Caco-2 (cell line): Measurements from ENCODE around the gene SYT7. TPM values are rescaled to one million over a fixed set of nuclear protein-coding genes. Genes with fewer than 3 reads are reported as not detected.

ENCODE experiments used
- BruUV-seq: library from RNA; stranded (reverse); fragments of 400-500 nt; replicated peaks from 2 replicates; lab custom pipeline; 2021; lab: Mats Ljungman, UMichigan
- CTCF ChIA-PET: fragments of 300-600 bp; sonication (Branson Sonifier 250); formaldehyde crosslinking; loops from one replicate; lab custom pipeline; 2022; ENCODE audit warnings: antibody characterized with exemption; lab: Charles Lee
- POLR2A ChIA-PET: fragments of 300-600 bp; sonication (Branson Sonifier 250); formaldehyde crosslinking; loops from one replicate; lab custom pipeline; 2022; ENCODE audit warnings: antibody characterized with exemption; lab: Charles Lee
- DNase-seq, 2 experiments: peaks; one replicate each; pipeline versions ENCODE4 v3.0.0 to v3.0.0-alpha.2; 2020 to 2022
- H3K27me3 ChIP-seq: replicated peaks from 2 replicates; pipeline ENCODE4 v1.6.0; 2011; ENCODE audit warnings: low read length; ENCODE audit not compliant: control insufficient read depth, insufficient read depth
- H3K36me3 ChIP-seq: 2 replicates; pipeline ENCODE4 v1.5.1; 2011; ENCODE audit warnings: low read length; ENCODE audit not compliant: control insufficient read depth, insufficient read depth
- H3K4me1 ChIP-seq: fragments of 250-450 bp; sonication (Bioruptor Pico); 2 replicates; pipeline ENCODE4 v1.5.1; 2020; ENCODE audit warnings: mild to moderate bottlenecking
- H3K4me3 ChIP-seq: 2 replicates; pipeline ENCODE4 v1.5.1; 2011; ENCODE audit warnings: low read depth, mild to moderate bottlenecking, control low read depth, low read length
- H3K9me3 ChIP-seq: fragments of 250-450 bp; sonication (Bioruptor Pico); 2 replicates; pipeline ENCODE4 v1.5.1; 2020; ENCODE audit warnings: mild to moderate bottlenecking, moderate library complexity
- H3K27ac Mint-ChIP-seq: one replicate; pipeline ENCODE4 v1.8.0; 2022; ENCODE audit warnings: mixed read lengths; ENCODE audit not compliant: unreplicated experiment
- H3K27me3 Mint-ChIP-seq: one replicate; pipeline ENCODE4 v1.8.0; 2022; ENCODE audit warnings: mixed read lengths; ENCODE audit not compliant: insufficient read depth, unreplicated experiment
- H3K36me3 Mint-ChIP-seq: one replicate; pipeline ENCODE4 v1.8.0; 2022; ENCODE audit warnings: mild to moderate bottlenecking, mixed read lengths; ENCODE audit not compliant: insufficient read depth, unreplicated experiment
- H3K4me1 Mint-ChIP-seq: one replicate; pipeline ENCODE4 v1.8.0; 2022; ENCODE audit warnings: low read depth, mixed read lengths; ENCODE audit not compliant: unreplicated experiment
- H3K4me3 Mint-ChIP-seq: one replicate; pipeline ENCODE4 v1.8.0; 2022; ENCODE audit warnings: mild to moderate bottlenecking, moderate library complexity, mixed read lengths; ENCODE audit not compliant: unreplicated experiment
- H3K9me3 Mint-ChIP-seq: one replicate; pipeline ENCODE4 v1.8.0; 2022; ENCODE audit warnings: mixed read lengths; ENCODE audit not compliant: unreplicated experiment
- intact Hi-C: fragments of 100-400 bp; cut with micrococcal nuclease; formaldehyde crosslinking; loops from one replicate; pipeline ENCODE4 v1.10.0; 2022; ENCODE audit not compliant: unreplicated experiment
- total RNA-seq: library from RNA; stranded (reverse); gene quantifications from 2 replicates; pipeline ENCODE4 v1.2.3, GENCODE V29; 2022
- TF ChIP-seq, protein P1 (sequence below), 2 experiments: fragments of 200-600 bp in 1 of 2; IDR thresholded peaks; 1 replicate in 1 of 2; 2 replicates in 1 of 2; pipeline versions ENCODE4 v1.5.1 to v1.8.0; 2011 to 2022; ENCODE audit warnings: antibody characterized with exemption in 1 of 2, control low read depth in 1 of 2, inconsistent platforms in 1 of 2, low read depth in 1 of 2, low read length in 1 of 2, mild to moderate bottlenecking in 1 of 2, moderate library complexity in 1 of 2; ENCODE audit not compliant: insufficient read depth in 1 of 2, severe bottlenecking in 1 of 2, unreplicated experiment in 1 of 2

Gene SYT7
- total RNA-seq, 1 experiment from 2014 or later, result 33.5 TPM

DNA sequence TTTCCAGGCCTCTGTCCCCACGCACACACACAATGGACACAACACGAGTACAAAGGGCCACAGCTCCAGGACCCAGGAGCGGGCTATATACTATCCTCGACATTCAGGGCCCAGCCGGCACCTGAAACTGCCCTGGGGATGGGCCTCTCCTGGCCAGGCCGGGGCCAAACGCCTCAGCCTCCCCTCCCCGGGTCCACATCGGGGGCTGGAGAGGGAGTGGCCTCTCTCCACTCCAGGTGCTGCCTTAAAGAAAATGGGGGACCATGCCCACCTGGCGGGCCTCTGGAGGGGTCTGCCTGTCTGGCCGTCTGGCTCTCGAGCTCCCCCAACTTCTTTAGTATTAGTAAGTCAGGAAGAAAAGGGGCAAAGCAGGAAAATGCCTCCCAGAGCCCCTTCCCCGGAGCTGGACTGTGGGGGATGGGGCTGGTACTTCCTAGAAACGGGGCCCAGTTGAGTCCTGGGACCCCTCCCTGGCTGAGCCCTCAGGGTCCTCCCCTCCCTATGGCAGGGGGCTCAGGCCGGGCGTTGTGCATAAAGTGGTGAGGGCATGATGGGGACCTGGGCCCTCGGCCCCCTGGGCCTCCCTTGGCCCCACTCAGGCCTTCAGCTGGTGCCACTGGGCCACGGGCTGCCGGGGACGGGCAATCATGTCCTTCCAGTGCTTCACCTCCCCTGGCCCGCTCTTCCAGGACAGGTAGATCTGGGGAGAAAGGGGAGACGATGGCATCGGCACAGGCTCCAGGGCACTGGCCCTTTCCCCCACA lies 62.7 kb downstream of the SYT7 start:
- CTCF ChIA-PET, result interaction anchor here (0.9 to 2.4 kb wide), 4 partner anchors 10 to 153 kb away, joined by 3 to 33 read pairs (median 14); partner anchors contain the start of gene LRRC10B
- Mint-ChIP-seq H3K36me3 (peaks cover 15% of the 10 kb centered on the region), H3K9me3 (no peaks in the 10 kb centered on the region), H3K27ac (no peak overlapping the region), H3K4me1 (peaks cover 13% of the 10 kb centered on the region), H3K4me3 (no peak overlapping the region), H3K27me3 (no peaks in the 10 kb centered on the region)
- BruUV-seq, result no TSS peak
- Histone ChIP-seq H3K27me3 (no peaks in the 10 kb centered on the region), H3K4me3 (no peak overlapping the region), H3K36me3 (peaks cover 4% of the 10 kb centered on the region; the same call in 1 of the 2 replicates), H3K9me3 (no peaks in the 10 kb centered on the region), H3K4me1 (peaks cover 10% of the 10 kb centered on the region)
- DNase-seq, result no peak
- TF ChIP-seq, protein P1, sequence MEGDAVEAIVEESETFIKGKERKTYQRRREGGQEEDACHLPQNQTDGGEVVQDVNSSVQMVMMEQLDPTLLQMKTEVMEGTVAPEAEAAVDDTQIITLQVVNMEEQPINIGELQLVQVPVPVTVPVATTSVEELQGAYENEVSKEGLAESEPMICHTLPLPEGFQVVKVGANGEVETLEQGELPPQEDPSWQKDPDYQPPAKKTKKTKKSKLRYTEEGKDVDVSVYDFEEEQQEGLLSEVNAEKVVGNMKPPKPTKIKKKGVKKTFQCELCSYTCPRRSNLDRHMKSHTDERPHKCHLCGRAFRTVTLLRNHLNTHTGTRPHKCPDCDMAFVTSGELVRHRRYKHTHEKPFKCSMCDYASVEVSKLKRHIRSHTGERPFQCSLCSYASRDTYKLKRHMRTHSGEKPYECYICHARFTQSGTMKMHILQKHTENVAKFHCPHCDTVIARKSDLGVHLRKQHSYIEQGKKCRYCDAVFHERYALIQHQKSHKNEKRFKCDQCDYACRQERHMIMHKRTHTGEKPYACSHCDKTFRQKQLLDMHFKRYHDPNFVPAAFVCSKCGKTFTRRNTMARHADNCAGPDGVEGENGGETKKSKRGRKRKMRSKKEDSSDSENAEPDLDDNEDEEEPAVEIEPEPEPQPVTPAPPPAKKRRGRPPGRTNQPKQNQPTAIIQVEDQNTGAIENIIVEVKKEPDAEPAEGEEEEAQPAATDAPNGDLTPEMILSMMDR (IDR thresholded peaks at IDR 0.05; ENCODE audit: insufficient read depth in 1 of 2, low read depth in 1 of 2, low read length in 1 of 2, severe bottlenecking in 1 of 2, unreplicated experiment in 1 of 2), result no peak
- intact Hi-C loops, result no loop called here
- POLR2A ChIA-PET, result no interaction called here

DNA sequence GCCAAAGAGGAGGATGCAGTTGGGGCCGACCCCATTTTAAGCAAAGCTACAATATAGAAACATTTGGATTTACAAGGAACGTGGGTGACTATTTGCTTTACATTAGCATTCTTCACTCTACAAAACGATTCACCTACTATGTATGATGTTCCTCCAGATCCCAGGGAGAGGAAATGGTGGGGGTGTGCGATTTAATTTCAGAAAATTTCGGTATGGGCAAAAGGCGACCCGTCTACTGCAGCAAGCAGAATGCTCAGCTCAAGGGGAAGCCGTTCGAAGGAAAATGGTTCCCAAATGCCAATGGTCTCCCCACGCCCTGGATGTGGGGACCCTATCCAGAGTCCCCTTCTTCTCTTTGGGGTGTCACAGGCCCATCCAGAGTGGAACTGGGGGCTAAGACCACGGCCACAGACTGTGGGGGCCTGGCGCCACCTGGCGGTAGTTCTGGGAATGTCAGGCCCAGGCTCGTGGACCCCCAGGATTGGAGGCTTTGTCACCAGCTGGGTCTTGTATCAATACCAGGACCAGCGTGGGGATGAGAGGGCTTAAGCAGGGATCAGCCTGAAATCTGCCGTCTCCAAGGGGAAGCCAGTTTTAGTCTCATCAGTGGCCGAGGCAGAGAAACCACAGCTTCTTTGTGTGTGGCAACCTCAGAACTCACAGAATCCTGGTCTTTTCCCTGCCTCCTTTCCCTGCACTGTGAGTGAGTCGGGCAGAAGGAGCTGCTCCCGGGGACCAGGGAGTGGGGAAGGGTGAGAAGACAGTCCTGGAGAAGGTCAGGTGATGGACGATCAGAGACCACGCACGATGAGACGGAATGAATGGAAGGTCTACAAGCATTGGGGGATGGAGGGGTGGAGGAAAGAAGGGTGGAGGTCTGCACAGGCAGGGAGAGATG lies 64.0 kb downstream of the SYT7 start:
- Histone ChIP-seq H3K4me3 (no peak overlapping the region), H3K4me1 (peaks cover 23% of the 10 kb centered on the region), H3K36me3 (peaks cover 4% of the 10 kb centered on the region; the same call in 1 of the 2 replicates), H3K27me3 (no peaks in the 10 kb centered on the region), H3K9me3 (no peaks in the 10 kb centered on the region)
- TF ChIP-seq, protein P1 (IDR thresholded peaks at IDR 0.05; ENCODE audit: insufficient read depth in 1 of 2, low read depth in 1 of 2, low read length in 1 of 2, severe bottlenecking in 1 of 2, unreplicated experiment in 1 of 2), result peak; percentile 97 to 99
- peaks cover 15% of the 10 kb centered on the region for H3K36me3 Mint-ChIP-seq
- CTCF ChIA-PET, result interaction anchor here (0.6 to 2.4 kb wide), 15 partner anchors 8 to 808 kb away, joined by 3 to 33 read pairs (median 6); partner anchors contain the start of gene LRRC10B
- H3K27ac Mint-ChIP-seq, result no peak overlapping the region
- TSS peak; percentile 12 for BruUV-seq
- intact Hi-C loops, result loop anchor here (1.0 to 2.0 kb wide), 3 partner anchors 40 to 110 kb away; no protein-coding TSS in a partner anchor
- POLR2A ChIA-PET, result no interaction called here
- H3K9me3 Mint-ChIP-seq, result no peaks in the 10 kb centered on the region
- H3K27me3 Mint-ChIP-seq, result no peaks in the 10 kb centered on the region
- no peak overlapping the region for H3K4me3 Mint-ChIP-seq
- peak in 1 of 2 experiments; percentile 73 for DNase-seq
- peaks cover 23% of the 10 kb centered on the region for H3K4me1 Mint-ChIP-seq

DNA sequence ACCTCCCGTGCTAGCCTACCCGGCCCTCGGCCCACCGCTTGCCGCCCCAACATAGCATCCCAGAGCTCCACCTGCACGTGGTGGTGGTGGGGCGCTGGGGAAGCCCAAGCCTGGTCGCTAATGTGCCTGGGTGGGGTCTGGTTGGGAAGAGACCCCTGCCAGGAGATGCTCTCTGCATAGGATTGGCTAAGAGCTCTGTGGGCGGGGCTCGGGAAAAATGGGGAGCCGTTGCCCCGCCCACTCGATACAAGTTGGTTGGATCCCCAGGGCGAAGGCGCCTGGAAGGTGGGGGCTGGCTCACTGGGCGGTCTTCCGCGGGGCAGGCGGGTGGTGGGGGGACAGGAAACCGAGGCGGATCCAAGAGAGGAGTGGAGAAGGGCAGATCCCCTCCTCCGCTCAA lies 64.7 kb downstream of the SYT7 start:
- Histone ChIP-seq H3K9me3 (no peaks in the 10 kb centered on the region), H3K4me1 (peaks cover 23% of the 10 kb centered on the region), H3K27me3 (no peaks in the 10 kb centered on the region), H3K36me3 (peaks cover 1% of the 10 kb centered on the region; the same call in 1 of the 2 replicates), H3K4me3 (no peak overlapping the region)
- TF ChIP-seq, protein P1 (IDR thresholded peaks at IDR 0.05; ENCODE audit: insufficient read depth in 1 of 2, low read depth in 1 of 2, low read length in 1 of 2, severe bottlenecking in 1 of 2, unreplicated experiment in 1 of 2), result no peak
- Mint-ChIP-seq H3K4me1 (peaks cover 23% of the 10 kb centered on the region), H3K4me3 (no peak overlapping the region), H3K27ac (no peak overlapping the region), H3K27me3 (no peaks in the 10 kb centered on the region), H3K36me3 (peaks cover 8% of the 10 kb centered on the region), H3K9me3 (no peaks in the 10 kb centered on the region)
- ChIA-PET CTCF (interaction anchor here (0.7 to 2.4 kb wide), 11 partner anchors 8 to 222 kb away, joined by 3 to 33 read pairs (median 7); partner anchors contain the start of gene LRRC10B), POLR2A (no interaction called here)
- intact Hi-C loops, result loop anchor here (2.0 kb wide), 1 partner anchor 111 kb away; no protein-coding TSS in a partner anchor
- no TSS peak for BruUV-seq
- no peak for DNase-seq
